ENCODE results near the gene TPRG1L. TPM values are rescaled to one million over a fixed set of nuclear protein-coding genes. Genes with fewer than 3 reads are reported as not detected.

Gene TPRG1L
- total and polyA plus RNA-seq, 10 of the 15 experiments (the other 5 are each of a cell fraction or from before 2014, with no cell fraction given), result 1.5 to 16.5 (median 8.0) TPM

DNA sequence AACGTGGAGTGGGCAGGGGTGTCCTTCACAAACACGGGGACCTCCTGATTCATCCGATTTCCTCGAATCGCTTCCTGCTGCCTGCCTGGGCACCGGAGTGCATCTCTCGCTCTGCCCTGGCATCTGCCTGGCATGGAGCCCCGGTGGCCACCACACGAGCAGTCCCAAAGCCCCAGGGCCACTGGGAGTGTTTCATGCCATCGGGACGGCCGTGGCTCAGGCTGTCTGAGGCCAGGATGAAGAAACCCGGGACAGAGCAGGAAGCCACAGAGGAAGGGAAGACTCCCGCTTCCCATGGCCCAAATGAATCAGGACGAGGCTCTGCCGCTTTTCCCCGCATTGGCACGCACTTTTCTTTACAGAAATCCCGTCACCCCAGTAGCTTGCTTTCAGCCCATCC lies 45.9 kb upstream of the TPRG1L start:
- in situ Hi-C loops (cut with MboI), result no loop called here

More for the DNA sequence above, 45.9 kb upstream of the TPRG1L start:
- no peak for FAIRE-seq
- no peaks in the 10 kb centered on the region for H4K20me1 ChIP-seq (ENCODE audit: control insufficient read depth, insufficient read depth)
- DNase-seq (ENCODE audit: low read depth, low spot score), result no peak
- BruUV-seq (replicated peaks), result no TSS peak
- H3K79me2 ChIP-seq (ENCODE audit: control insufficient read depth, insufficient read depth, low read length), result no peaks in the 10 kb centered on the region
- TF ChIP-seq, protein P1, sequence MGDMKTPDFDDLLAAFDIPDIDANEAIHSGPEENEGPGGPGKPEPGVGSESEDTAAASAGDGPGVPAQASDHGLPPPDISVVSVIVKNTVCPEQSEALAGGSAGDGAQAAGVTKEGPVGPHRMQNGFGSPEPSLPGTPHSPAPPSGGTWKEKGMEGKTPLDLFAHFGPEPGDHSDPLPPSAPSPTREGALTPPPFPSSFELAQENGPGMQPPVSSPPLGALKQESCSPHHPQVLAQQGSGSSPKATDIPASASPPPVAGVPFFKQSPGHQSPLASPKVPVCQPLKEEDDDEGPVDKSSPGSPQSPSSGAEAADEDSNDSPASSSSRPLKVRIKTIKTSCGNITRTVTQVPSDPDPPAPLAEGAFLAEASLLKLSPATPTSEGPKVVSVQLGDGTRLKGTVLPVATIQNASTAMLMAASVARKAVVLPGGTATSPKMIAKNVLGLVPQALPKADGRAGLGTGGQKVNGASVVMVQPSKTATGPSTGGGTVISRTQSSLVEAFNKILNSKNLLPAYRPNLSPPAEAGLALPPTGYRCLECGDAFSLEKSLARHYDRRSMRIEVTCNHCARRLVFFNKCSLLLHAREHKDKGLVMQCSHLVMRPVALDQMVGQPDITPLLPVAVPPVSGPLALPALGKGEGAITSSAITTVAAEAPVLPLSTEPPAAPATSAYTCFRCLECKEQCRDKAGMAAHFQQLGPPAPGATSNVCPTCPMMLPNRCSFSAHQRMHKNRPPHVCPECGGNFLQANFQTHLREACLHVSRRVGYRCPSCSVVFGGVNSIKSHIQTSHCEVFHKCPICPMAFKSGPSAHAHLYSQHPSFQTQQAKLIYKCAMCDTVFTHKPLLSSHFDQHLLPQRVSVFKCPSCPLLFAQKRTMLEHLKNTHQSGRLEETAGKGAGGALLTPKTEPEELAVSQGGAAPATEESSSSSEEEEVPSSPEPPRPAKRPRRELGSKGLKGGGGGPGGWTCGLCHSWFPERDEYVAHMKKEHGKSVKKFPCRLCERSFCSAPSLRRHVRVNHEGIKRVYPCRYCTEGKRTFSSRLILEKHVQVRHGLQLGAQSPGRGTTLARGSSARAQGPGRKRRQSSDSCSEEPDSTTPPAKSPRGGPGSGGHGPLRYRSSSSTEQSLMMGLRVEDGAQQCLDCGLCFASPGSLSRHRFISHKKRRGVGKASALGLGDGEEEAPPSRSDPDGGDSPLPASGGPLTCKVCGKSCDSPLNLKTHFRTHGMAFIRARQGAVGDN (IDR thresholded peaks at IDR 0.05), result no peak
- TF ChIP-seq JUND (IDR thresholded peaks at IDR 0.05; ENCODE audit: low read depth, low read length) (no peak), TBL1XR1 (IDR thresholded peaks at IDR 0.05; ENCODE audit: low read depth, low read length) (no peak)
- TF ChIP-seq, protein P2, sequence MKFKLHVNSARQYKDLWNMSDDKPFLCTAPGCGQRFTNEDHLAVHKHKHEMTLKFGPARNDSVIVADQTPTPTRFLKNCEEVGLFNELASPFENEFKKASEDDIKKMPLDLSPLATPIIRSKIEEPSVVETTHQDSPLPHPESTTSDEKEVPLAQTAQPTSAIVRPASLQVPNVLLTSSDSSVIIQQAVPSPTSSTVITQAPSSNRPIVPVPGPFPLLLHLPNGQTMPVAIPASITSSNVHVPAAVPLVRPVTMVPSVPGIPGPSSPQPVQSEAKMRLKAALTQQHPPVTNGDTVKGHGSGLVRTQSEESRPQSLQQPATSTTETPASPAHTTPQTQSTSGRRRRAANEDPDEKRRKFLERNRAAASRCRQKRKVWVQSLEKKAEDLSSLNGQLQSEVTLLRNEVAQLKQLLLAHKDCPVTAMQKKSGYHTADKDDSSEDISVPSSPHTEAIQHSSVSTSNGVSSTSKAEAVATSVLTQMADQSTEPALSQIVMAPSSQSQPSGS (IDR thresholded peaks at IDR 0.05; ENCODE audit: low read length), result no peak
- no peak overlapping the region for H3K4me2 ChIP-seq (ENCODE audit: control insufficient read depth, insufficient read depth)
- ChIA-PET RAD21 (ENCODE audit: unreplicated experiment) (no interaction called here), SMC1A (ENCODE audit: uncharacterized antibody, unreplicated experiment) (interaction anchor here (0.7 kb wide), 1 partner anchor 1049 kb away, joined by 3 read pairs; no protein-coding TSS in a partner anchor), POLR2A (no interaction called here), CTCF (interaction anchor here (1.0 kb wide), 1 partner anchor 35 kb away, joined by 3 read pairs; no protein-coding TSS in a partner anchor)
- H3K27ac ChIP-seq (ENCODE audit: control insufficient read depth, insufficient read depth), result no peak overlapping the region
- no peaks in the 10 kb centered on the region for H3K27me3 ChIP-seq (replicated peaks in 1 of 2; ENCODE audit: control insufficient read depth in 2 of 2, insufficient read depth in 2 of 2, low read length in 1 of 2)
- intact Hi-C loops (cut with micrococcal nuclease; ENCODE audit: unreplicated experiment), result no loop called here
- H3K9me3 ChIP-seq (replicated peaks; ENCODE audit: control insufficient read depth, insufficient read depth, low read length), result no peaks in the 10 kb centered on the region; the same call in 2 of the 3 replicates
- 61% methylated on average over 17 of the region's 19 CpGs for WGBS (ENCODE audit: insufficient coverage, insufficient replicate concordance, low lambda C conversion rate, missing lambda C conversion rate)
- H3K9ac ChIP-seq (ENCODE audit: control insufficient read depth, insufficient read depth, low read length), result no peak overlapping the region
- no peak overlapping the region for H3K4me3 ChIP-seq
- no peak overlapping the region for H2AFZ ChIP-seq (ENCODE audit: control insufficient read depth, low read depth, low read length)
- no peak for ATAC-seq
- H3K4me1 ChIP-seq (ENCODE audit: control insufficient read depth, insufficient read depth, low read length), result no peaks in the 10 kb centered on the region
- H3K36me3 ChIP-seq (ENCODE audit: control insufficient read depth in 2 of 2, insufficient read depth in 2 of 2, low read length in 1 of 2), result no peaks in the 10 kb centered on the region

Measured in GM12878 (cell line).